Motor neuron (in vitro differentiated cells): ENCODE results near the gene TEC. TPM values are rescaled to one million over a fixed set of nuclear protein-coding genes. Genes with fewer than 3 reads are reported as not detected.

Experiments
- ATAC-seq, 8 experiments: fragments of 200-7000 bp; cut with Tn5 transposase; replicated peaks in 6 of 8; 2 replicates each; pipeline ENCODE4 v1.8.0; 2021; ENCODE audit warnings: mild to moderate bottlenecking in 8 of 8, moderate library complexity in 8 of 8
- H3K27ac ChIP-seq, 2 donors: fragments of 250-450 bp; sonication (Bioruptor Pico); 2 replicates each; pipeline ENCODE4 v1.9.0; 2021; ENCODE audit warnings: antibody characterized with exemption in 2 of 2, mild to moderate bottlenecking in 2 of 2, moderate library complexity in 1 of 2
- H3K4me1 ChIP-seq, 2 donors: fragments of 250-450 bp; sonication (Bioruptor Pico); replicated peaks in 1 of 2; 2 replicates each; pipeline ENCODE4 v1.6.1; 2021; ENCODE audit warnings: antibody characterized with exemption in 2 of 2, mild to moderate bottlenecking in 2 of 2, moderate library complexity in 1 of 2
- H3K4me3 ChIP-seq, 5 donors: fragments of 250-450 bp; sonication (Bioruptor Pico); 2 replicates each; pipeline ENCODE4 v1.9.0; 2021; ENCODE audit warnings: antibody characterized with exemption in 5 of 5, mild to moderate bottlenecking in 5 of 5, moderate library complexity in 4 of 5
- WGBS, 10 experiments: fragments of 450-650 bp; shearing (Covaris generic); methylation state at CpG; one replicate each; pipeline ENCODE4 v1.0.0; 2022; 5-methylcytosine and 5-hydroxymethylcytosine counted together
- in situ Hi-C, 9 experiments: fragments of 400-800 bp; cut with MboI; loops; one replicate each; pipeline ENCODE4 v1.15.0; 2021; ENCODE audit warnings: low sequenced_read_pairs in 9 of 9, low pct_unique_long_range_greater_than_20kb in 2 of 9; ENCODE audit not compliant: unreplicated experiment in 9 of 9
- total RNA-seq, 8 experiments: library from RNA; unstranded; fragments of 300-600 nt; gene quantifications; 2 replicates each; pipeline versions ENCODE4 v1.2.3 to v1.2.4, GENCODE V29; 2022

TEC gene
- total RNA-seq, 8 experiments from 2014 or later = 0.05 to 3.4 (median 0.61) TPM

DNA sequence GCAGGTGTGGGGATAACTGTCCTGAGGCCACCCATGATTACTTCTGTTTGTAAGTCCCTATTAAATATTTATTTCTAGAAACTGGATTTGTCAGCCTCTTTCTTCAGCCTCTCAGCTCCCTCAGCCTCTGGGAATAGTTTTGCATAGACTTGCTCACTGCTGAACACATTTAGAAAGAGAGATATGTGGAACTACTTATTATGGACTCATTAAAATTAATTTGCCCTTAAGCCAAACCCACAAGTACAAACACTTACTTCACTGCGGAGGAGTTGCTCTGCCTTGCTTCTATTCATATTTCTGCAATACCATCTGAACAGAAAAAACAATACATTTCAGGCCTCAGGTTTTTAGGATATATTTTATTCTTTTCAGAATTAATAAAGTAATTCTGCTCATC is 113.2 kb downstream of the TEC start:
- ATAC-seq = peak in 3 of 8 experiments; percentile 65 to 79 (median 69)
- WGBS, 10 experiments = 0 to 100% (median 43%) methylated on average over 1 of the region's 1 CpG; no CpG with 5 or more reads in 3 of the 10 experiments
- Histone ChIP-seq H3K27ac (no peak overlapping the region), H3K4me3 (no peak overlapping the region), H3K4me1 (no peaks in the 10 kb centered on the region)
- in situ Hi-C loops = no loop called here

DNA sequence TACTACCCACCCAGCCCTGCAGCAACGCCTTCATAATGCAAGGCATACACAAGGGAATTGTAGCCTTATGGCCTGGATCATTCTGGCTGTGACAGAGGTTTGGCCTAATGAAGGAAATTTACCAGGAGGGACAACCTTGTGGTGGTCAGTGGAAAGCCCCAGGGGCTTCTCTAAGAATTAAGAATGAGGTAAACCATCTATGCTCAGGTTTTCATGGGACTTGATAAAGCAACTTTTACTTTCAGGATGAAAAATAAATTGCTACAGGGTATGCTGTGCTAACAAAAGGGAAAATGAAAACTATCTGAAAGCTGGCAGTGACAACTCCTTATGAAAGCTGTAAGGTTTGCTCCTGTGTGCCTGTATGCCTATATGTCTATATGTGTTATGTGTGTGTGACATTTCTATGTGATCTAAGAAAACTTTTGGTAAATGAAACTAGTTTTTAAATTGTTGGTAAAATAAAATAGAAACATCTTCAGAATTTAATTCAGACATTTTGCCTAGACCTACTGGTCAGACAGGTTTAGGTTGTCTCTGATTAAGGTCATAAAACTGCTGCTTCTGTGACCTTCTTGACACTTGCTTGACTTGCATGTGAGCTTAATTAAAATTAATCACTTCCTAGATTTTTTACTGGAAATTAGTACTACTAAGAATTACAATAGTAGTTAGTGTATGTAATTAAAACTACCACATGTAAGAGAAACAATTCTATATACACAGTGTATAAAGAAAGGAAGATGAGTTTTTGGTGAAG is 115.7 kb downstream of the TEC start:
- WGBS, 10 experiments = 0 to 100% (median 83%) methylated on average over 1 of the region's 1 CpG; no CpG with 5 or more reads in 3 of the 10 experiments
- in situ Hi-C loops = no loop called here

GRCh38 chr4:48152259-48152658 is 117.4 kb downstream of the TEC start:
- 40 to 100% (median 85%) methylated on average over 1 to 5 of the region's 5 CpGs; no CpG with 5 or more reads in 1 of the 10 experiments for WGBS, 10 experiments
- no peak for ATAC-seq
- in situ Hi-C loops = no loop called here

More for the DNA sequence above, 115.7 kb downstream of the TEC start:
- ATAC-seq = no peak
- Histone ChIP-seq H3K27ac (no peak overlapping the region), H3K4me3 (no peak overlapping the region), H3K4me1 (no peaks in the 10 kb centered on the region)

DNA sequence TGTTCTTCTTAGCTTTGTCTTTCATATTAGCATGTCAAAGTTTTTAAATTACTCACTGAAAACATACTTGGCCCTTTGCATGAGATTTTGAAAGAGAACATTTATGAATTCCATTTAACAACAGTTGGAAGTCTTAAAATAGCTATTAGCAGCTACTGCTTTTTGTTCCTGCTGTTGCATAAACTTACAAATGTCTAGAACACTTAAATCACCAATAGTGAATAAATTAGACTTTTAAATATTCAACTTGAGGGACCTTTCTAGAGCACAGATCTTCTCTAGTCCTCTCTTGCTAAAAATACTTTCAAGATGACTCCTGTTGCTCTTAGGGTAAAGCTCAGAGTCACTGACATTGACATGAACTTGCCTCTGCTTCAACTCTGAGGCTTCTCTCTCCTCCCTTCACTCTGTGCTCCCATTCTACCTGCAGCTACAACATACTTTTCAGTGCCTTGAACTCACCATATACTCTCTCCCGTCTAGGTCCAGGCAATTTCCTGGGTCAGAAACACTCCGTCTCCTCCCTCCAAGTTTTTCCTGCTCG is 119.7 kb downstream of the TEC start:
- in situ Hi-C loops = no loop called here
- Histone ChIP-seq H3K27ac (no peak overlapping the region), H3K4me3 (no peak overlapping the region), H3K4me1 (no peaks in the 10 kb centered on the region)
- ATAC-seq = peak in 3 of 8 experiments; percentile 73 to 84 (median 78)
- WGBS, 10 experiments = 78 to 100% (median 83%) methylated on average over 1 to 3 of the region's 3 CpGs; no CpG with 5 or more reads in 4 of the 10 experiments

More at GRCh38 chr4:48152259-48152658, 117.4 kb downstream of the TEC start:
- no peak overlapping the region for H3K27ac ChIP-seq
- H3K4me1 ChIP-seq = no peaks in the 10 kb centered on the region
- H3K4me3 ChIP-seq = no peak overlapping the region

- no peak overlapping the region for H3K4me3 ChIP-seq
- in situ Hi-C loops = no loop called here
- H3K27ac ChIP-seq = no peak overlapping the region
- no peak for ATAC-seq
- 78 to 100% (median 100%) methylated on average over 1 of the region's 1 CpG; no CpG with 5 or more reads in 2 of the 10 experiments for WGBS, 10 experiments
- H3K4me1 ChIP-seq = no peaks in the 10 kb centered on the region
Observed at GRCh38 chr4:48147621-48148020, 122.0 kb downstream of the TEC start.

DNA sequence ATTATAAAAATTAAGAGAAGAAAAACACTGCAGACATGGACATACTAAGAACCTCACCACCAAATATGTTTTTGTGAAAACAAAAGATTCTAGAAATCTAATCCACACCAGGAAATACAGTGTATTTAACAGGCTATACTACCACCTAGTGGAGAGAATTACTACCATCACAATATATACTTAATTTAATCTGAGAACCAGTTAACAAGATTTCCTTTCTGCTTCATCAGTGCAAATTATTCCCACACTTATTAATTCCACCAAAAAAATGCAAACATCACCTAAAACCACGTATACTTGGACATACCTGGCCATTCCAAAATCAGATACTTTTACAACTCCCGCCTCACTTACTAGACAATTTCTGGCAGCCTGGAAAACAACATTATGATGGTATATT is 128.6 kb downstream of the TEC start:
- ATAC-seq = peak in 4 of 8 experiments; percentile 45 to 64 (median 60)
- Histone ChIP-seq H3K27ac (no peak overlapping the region), H3K4me1 (no peaks in the 10 kb centered on the region), H3K4me3 (no peak overlapping the region)
- WGBS, 10 experiments = 42 to 100% (median 50%) methylated on average over 1 to 2 of the region's 2 CpGs; no CpG with 5 or more reads in 3 of the 10 experiments
- in situ Hi-C loops = no loop called here

DNA sequence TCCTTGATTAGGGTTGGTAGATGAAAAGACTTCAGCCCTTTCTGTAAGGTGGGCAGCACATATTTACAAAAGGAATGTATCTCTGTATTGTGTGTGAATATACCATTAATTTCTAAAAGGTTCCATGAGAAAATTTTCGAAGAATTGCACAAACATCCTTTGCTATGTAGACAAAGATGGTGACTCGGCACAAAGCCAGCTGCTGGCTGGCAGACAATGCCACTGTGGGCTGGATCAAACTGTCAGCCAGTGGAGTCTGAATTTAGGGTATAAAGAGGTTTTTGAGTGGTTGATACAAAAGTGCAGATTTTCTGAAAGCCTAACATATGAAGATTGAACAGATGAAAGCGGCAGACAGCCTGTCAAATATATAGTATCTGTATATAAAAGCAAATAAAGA is 129.9 kb downstream of the TEC start:
- peak in 1 of 8 experiments; percentile 17 for ATAC-seq
- 38 to 100% (median 70%) methylated on average over 1 to 3 of the region's 3 CpGs; no CpG with 5 or more reads in 1 of the 10 experiments for WGBS, 10 experiments
- H3K4me1 ChIP-seq = no peaks in the 10 kb centered on the region
- in situ Hi-C loops = no loop called here
- H3K27ac ChIP-seq = no peak overlapping the region
- no peak overlapping the region for H3K4me3 ChIP-seq

DNA sequence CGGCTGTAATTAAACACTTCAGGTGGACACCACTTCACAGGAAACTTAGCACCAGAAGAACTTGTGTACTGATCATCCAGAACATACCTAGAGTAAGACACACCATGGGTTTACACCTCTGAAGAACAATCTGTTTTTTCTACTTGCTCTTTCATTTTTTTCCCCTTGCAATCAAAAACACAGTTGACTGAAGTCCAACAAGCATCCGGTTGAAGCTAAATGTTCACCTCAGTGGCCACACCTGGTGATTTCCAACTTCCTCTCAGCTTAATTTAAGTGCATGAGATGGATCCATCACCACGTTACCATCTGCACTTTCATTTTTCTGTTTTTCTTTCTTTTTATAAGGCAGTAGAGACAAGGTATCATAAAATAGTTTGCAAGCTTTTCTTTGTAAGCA is 130.7 kb downstream of the TEC start:
- H3K4me1 ChIP-seq = no peaks in the 10 kb centered on the region
- in situ Hi-C loops = no loop called here
- no peak overlapping the region for H3K4me3 ChIP-seq
- 57 to 100% (median 88%) methylated on average over 1 to 3 of the region's 3 CpGs for WGBS, 10 experiments
- H3K27ac ChIP-seq = no peak overlapping the region
- no peak for ATAC-seq

- ATAC-seq = no peak
- H3K4me3 ChIP-seq = no peak overlapping the region
- H3K27ac ChIP-seq = no peak overlapping the region
- in situ Hi-C loops = no loop called here
- WGBS, 10 experiments = 92 to 100% (median 100%) methylated on average over 1 to 7 of the region's 7 CpGs; no CpG with 5 or more reads in 1 of the 10 experiments
- no peaks in the 10 kb centered on the region for H3K4me1 ChIP-seq
Observed at GRCh38 chr4:48138511-48138910, 131.1 kb downstream of the TEC start.

- H3K4me1 ChIP-seq = no peaks in the 10 kb centered on the region
- no peak overlapping the region for H3K4me3 ChIP-seq
- in situ Hi-C loops = no loop called here
- ATAC-seq = no peak
- no peak overlapping the region for H3K27ac ChIP-seq
Observed at GRCh38 chr4:48137846-48138245, 131.8 kb downstream of the TEC start.

GRCh38 chr4:48134081-48134480 is 135.6 kb downstream of the TEC start, which contains the start of gene TXK:
Gene TXK, minus strand, starts transcription at chr4:48134250. Its CDS starts 80 bp downstream, at chr4:48134170.
- H3K4me3 ChIP-seq = no peak within 1 kb of the TSS
- no peak for ATAC-seq
- WGBS, 10 experiments = 70 to 100% (median 97%) methylated on average over 1 to 4 of the region's 5 CpGs; no CpG with 5 or more reads in 3 of the 10 experiments
- no peak within 1 kb of the TSS for H3K27ac ChIP-seq
- in situ Hi-C loops = no loop called here
- H3K4me1 ChIP-seq = no peaks in the 10 kb centered on the region

DNA sequence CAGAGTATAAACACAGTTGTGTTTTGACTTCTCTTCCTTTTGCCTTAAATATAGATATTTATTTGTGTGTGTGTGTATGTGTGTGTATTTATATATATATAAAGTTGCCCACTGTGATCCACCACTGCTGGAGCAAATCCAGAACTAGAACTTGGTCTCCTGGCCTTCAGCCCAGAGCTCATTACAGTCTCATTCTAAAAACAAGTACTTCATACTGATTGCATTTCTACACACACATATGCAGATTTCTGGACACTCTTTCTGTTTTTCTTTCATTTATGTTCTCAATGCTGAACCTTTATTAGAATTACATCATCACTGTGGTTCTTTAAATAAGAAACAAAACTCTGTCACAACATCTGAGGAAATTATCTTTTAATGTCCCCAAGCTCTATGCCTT is 136.0 kb downstream of the TEC start:
- peak in 3 of 8 experiments; percentile 33 to 42 (median 41) for ATAC-seq
- H3K27ac ChIP-seq = no peak overlapping the region
- in situ Hi-C loops = no loop called here
- no peaks in the 10 kb centered on the region for H3K4me1 ChIP-seq
- no peak overlapping the region for H3K4me3 ChIP-seq

- Histone ChIP-seq H3K27ac (no peak overlapping the region), H3K4me3 (no peak overlapping the region), H3K4me1 (no peaks in the 10 kb centered on the region)
- whole genome bisulfite sequencing, 10 experiments = 80 to 95% (median 90%) methylated on average over 3 to 4 of the region's 4 CpGs
- in situ Hi-C loops = no loop called here
- no peak for ATAC-seq
Observed at GRCh38 chr4:48131736-48132135, 137.9 kb downstream of the TEC start.
